Measurements from ENCODE around the gene DNAH7. TPM values are rescaled to one million over a fixed set of nuclear protein-coding genes. Genes with fewer than 3 reads are reported as not detected.

Gene DNAH7
- total RNA-seq, 1 donor from 2014 or later, result 1.2 TPM

DNA sequence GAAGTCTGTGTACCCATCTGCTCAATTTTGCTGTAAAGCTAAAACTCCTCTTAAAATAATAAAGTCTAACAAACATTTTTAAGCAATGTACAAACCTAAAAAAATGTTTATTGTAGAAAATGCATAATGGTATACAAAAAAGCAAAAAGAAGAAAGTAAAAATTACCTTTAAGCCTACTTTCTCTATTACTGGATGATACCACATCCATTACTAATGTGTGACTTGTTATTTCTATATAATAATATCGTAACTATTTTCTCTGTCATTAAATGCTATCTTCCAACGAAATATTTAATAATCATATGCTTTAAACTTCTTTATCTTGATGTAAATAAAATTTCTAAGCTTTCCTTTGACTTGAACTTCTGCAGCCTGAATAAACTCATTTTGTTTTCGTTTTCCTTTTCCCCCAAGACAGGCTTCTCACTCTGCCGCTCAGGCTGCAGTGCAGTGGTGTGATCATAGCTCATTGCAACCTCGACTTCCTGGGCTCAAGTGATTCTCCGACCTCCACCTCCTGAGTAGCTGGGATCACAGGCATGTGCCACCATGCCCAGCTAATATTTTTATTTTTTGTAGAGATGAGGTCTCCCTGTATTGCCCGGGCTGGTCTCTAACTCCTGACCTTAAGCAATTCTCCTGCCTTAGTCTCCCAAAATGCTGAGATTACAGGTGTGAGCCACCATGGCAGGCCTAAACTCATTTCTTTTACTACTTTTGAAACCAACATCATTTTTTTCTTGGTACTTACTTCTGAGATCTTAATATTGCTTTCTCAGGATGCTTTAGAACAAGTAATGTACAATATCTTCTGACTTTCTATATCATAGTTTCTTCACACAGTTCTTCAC is 18.1 kb upstream of the DNAH7 start:
- Histone ChIP-seq H3K4me3 (ENCODE audit: insufficient read depth, low read depth, low read length) (no peak overlapping the region), H3K36me3 (ENCODE audit: insufficient read depth, low read length) (no peaks in the 10 kb centered on the region), H4K20me1 (ENCODE audit: insufficient read depth, low read length) (no peaks in the 10 kb centered on the region), H3K4me2 (ENCODE audit: low read length) (no peak overlapping the region), H3K27me3 (ENCODE audit: insufficient read depth, low read length) (no peaks in the 10 kb centered on the region), H3K27ac (ENCODE audit: low read depth, low read length) (no peak overlapping the region), H3K9ac (ENCODE audit: low read length) (no peak overlapping the region), H2AFZ (ENCODE audit: low read depth, low read length) (no peak overlapping the region), H3K9me3 (ENCODE audit: insufficient read depth, low read depth, low read length) (peaks cover 3% of the 10 kb centered on the region), H3K4me1 (ENCODE audit: insufficient read depth, low read length) (no peaks in the 10 kb centered on the region), H3K79me2 (ENCODE audit: insufficient read depth, low read length) (no peaks in the 10 kb centered on the region)
- Mint-ChIP-seq H3K4me1 (ENCODE audit: low read depth, unreplicated experiment) (no peaks in the 10 kb centered on the region), H3K9me3 (ENCODE audit: unreplicated experiment) (peaks cover 14% of the 10 kb centered on the region), H3K27me3 (ENCODE audit: low read depth, unreplicated experiment) (no peaks in the 10 kb centered on the region), H3K36me3 (ENCODE audit: low read depth, unreplicated experiment) (no peaks in the 10 kb centered on the region), H3K4me3 (ENCODE audit: unreplicated experiment) (no peak overlapping the region), H3K27ac (ENCODE audit: unreplicated experiment) (no peak overlapping the region)
- no peak for TF ChIP-seq EZH2 (IDR thresholded peaks at IDR 0.05; ENCODE audit: insufficient read depth, low read length)
- TF ChIP-seq, protein P1, sequence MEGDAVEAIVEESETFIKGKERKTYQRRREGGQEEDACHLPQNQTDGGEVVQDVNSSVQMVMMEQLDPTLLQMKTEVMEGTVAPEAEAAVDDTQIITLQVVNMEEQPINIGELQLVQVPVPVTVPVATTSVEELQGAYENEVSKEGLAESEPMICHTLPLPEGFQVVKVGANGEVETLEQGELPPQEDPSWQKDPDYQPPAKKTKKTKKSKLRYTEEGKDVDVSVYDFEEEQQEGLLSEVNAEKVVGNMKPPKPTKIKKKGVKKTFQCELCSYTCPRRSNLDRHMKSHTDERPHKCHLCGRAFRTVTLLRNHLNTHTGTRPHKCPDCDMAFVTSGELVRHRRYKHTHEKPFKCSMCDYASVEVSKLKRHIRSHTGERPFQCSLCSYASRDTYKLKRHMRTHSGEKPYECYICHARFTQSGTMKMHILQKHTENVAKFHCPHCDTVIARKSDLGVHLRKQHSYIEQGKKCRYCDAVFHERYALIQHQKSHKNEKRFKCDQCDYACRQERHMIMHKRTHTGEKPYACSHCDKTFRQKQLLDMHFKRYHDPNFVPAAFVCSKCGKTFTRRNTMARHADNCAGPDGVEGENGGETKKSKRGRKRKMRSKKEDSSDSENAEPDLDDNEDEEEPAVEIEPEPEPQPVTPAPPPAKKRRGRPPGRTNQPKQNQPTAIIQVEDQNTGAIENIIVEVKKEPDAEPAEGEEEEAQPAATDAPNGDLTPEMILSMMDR (IDR thresholded peaks at IDR 0.05; ENCODE audit: insufficient read depth, low read depth, low read length), result no peak
- FAIRE-seq, result no peak
- DNase-seq (ENCODE audit: low read depth), result no peak

- H3K4me1 Mint-ChIP-seq (ENCODE audit: low read depth, unreplicated experiment), result no peaks in the 10 kb centered on the region
- FAIRE-seq, result no peak
These were observed 15.0 kb upstream of the DNAH7 start for GRCh38 chr2:196083601-196084000.

More at GRCh38 chr2:196083601-196084000, 15.0 kb upstream of the DNAH7 start:
- Histone ChIP-seq H3K27me3 (ENCODE audit: insufficient read depth, low read length) (no peaks in the 10 kb centered on the region), H3K79me2 (ENCODE audit: insufficient read depth, low read length) (no peaks in the 10 kb centered on the region), H3K36me3 (ENCODE audit: insufficient read depth, low read length) (no peaks in the 10 kb centered on the region), H3K4me2 (ENCODE audit: low read length) (no peak overlapping the region), H3K4me3 (ENCODE audit: insufficient read depth, low read depth, low read length) (no peak overlapping the region), H3K9ac (ENCODE audit: low read length) (no peak overlapping the region), H3K4me1 (ENCODE audit: insufficient read depth, low read length) (no peaks in the 10 kb centered on the region), H3K27ac (ENCODE audit: low read depth, low read length) (no peak overlapping the region), H4K20me1 (ENCODE audit: insufficient read depth, low read length) (no peaks in the 10 kb centered on the region), H3K9me3 (ENCODE audit: insufficient read depth, low read depth, low read length) (peaks cover 3% of the 10 kb centered on the region), H2AFZ (ENCODE audit: low read depth, low read length) (no peak overlapping the region)
- Mint-ChIP-seq H3K27me3 (ENCODE audit: low read depth, unreplicated experiment) (no peaks in the 10 kb centered on the region), H3K36me3 (ENCODE audit: low read depth, unreplicated experiment) (no peaks in the 10 kb centered on the region), H3K9me3 (ENCODE audit: unreplicated experiment) (peaks cover 7% of the 10 kb centered on the region), H3K27ac (ENCODE audit: unreplicated experiment) (no peak overlapping the region), H3K4me3 (ENCODE audit: unreplicated experiment) (no peak overlapping the region)
- no peak for TF ChIP-seq EZH2 (IDR thresholded peaks at IDR 0.05; ENCODE audit: insufficient read depth, low read length)
- TF ChIP-seq, protein P1 (IDR thresholded peaks at IDR 0.05; ENCODE audit: insufficient read depth, low read depth, low read length), result no peak
- no peak for DNase-seq (ENCODE audit: low read depth)
